GM23338 (cell line): Measurements from ENCODE around the gene VASN. TPM values are rescaled to one million over a fixed set of nuclear protein-coding genes. Genes with fewer than 3 reads are reported as not detected.

Experiments
- ATAC-seq: fragments of 200-7000 bp; cut with Tn5 transposase; 3 replicates; pipeline ENCODE4 v1.9.1; 2020
- DNase-seq: peaks from one replicate; pipeline ENCODE4 v3.0.0-alpha.2; 2015; ENCODE audit warnings: low spot score
- H2AFZ ChIP-seq: fragments of 200-600 bp; sonication (generic); 2 replicates; pipeline ENCODE4 v1.8.0; 2016; ENCODE audit warnings: antibody characterized with exemption, mild to moderate bottlenecking, moderate library complexity
- H3F3A ChIP-seq: fragments of 200-600 bp; sonication (generic); replicated peaks from 2 replicates; pipeline ENCODE4 v1.8.0; 2017; ENCODE audit warnings: antibody characterized with exemption, mixed run types, low read depth
- H3K27ac ChIP-seq: fragments of 200-600 bp; sonication (generic); 2 replicates; pipeline ENCODE4 v1.6.1; 2016; ENCODE audit warnings: low read depth
- H3K27me3 ChIP-seq: fragments of 200-600 bp; sonication (generic); 2 replicates; pipeline ENCODE4 v1.8.0; 2016; ENCODE audit warnings: mild to moderate bottlenecking, mixed run types, moderate library complexity; ENCODE audit not compliant: insufficient read depth
- H3K36me3 ChIP-seq: fragments of 200-600 bp; sonication (generic); 2 replicates; pipeline ENCODE4 v1.8.0; 2016; ENCODE audit warnings: mild to moderate bottlenecking; ENCODE audit not compliant: insufficient read depth
- H3K4me1 ChIP-seq: fragments of 200-600 bp; sonication (generic); 2 replicates; pipeline ENCODE4 v1.8.0; 2016; ENCODE audit warnings: mild to moderate bottlenecking, moderate library complexity; ENCODE audit not compliant: insufficient read depth
- H3K4me2 ChIP-seq: fragments of 200-600 bp; sonication (generic); 2 replicates; pipeline ENCODE4 v1.7.1; 2017; ENCODE audit warnings: mixed run types
- H3K4me3 ChIP-seq: fragments of 200-600 bp; sonication (generic); 2 replicates; pipeline ENCODE4 v1.6.1; 2016; ENCODE audit warnings: mixed run types
- H3K79me2 ChIP-seq: fragments of 200-600 bp; sonication (generic); replicated peaks from 2 replicates; pipeline ENCODE4 v1.8.0; 2017; ENCODE audit warnings: mild to moderate bottlenecking; ENCODE audit not compliant: insufficient read depth
- H3K9me2 ChIP-seq: fragments of 200-600 bp; sonication (generic); 2 replicates; pipeline ENCODE4 v1.8.0; 2017; ENCODE audit not compliant: insufficient read depth
- H4K20me1 ChIP-seq: fragments of 200-600 bp; sonication (generic); replicated peaks from 2 replicates; pipeline ENCODE4 v1.8.0; 2017; ENCODE audit warnings: mild to moderate bottlenecking; ENCODE audit not compliant: insufficient read depth
- H3K27ac Mint-ChIP-seq: 2 replicates; pipeline ENCODE4 v1.8.0; 2020; ENCODE audit warnings: inconsistent platforms, mild to moderate bottlenecking, moderate library complexity, mixed read lengths
- H3K27me3 Mint-ChIP-seq: 3 replicates; pipeline ENCODE4 v1.8.0; 2022; ENCODE audit warnings: low read depth, mild to moderate bottlenecking, moderate library complexity, mixed read lengths, inconsistent platforms; ENCODE audit not compliant: insufficient read depth, poor library complexity
- H3K36me3 Mint-ChIP-seq: 3 replicates; pipeline ENCODE4 v1.8.0; 2021; ENCODE audit warnings: low read depth, mild to moderate bottlenecking, inconsistent platforms, moderate library complexity, mixed read lengths
- H3K4me1 Mint-ChIP-seq: 3 replicates; pipeline ENCODE4 v1.8.0; 2020; ENCODE audit warnings: mild to moderate bottlenecking, inconsistent platforms, mixed read lengths
- H3K4me3 Mint-ChIP-seq: 3 replicates; pipeline ENCODE4 v1.8.0; 2021; ENCODE audit warnings: moderate library complexity, mild to moderate bottlenecking, inconsistent platforms, mixed read lengths
- H3K9me3 Mint-ChIP-seq: 3 replicates; pipeline ENCODE4 v1.8.0; 2020; ENCODE audit warnings: moderate library complexity, mild to moderate bottlenecking, inconsistent platforms, mixed read lengths
- CREB1 ChIP-seq: fragments of 250-450 bp; sonication (Bioruptor Pico); IDR thresholded peaks from 2 replicates; pipeline ENCODE4 v1.5.0; 2020; ENCODE audit warnings: low read depth, mild to moderate bottlenecking, moderate library complexity
- EZH2 ChIP-seq: fragments of 200-600 bp; sonication (generic); IDR thresholded peaks from one replicate; pipeline ENCODE4 v1.8.0; 2017; ENCODE audit warnings: antibody characterized with exemption, mild to moderate bottlenecking, low read depth; ENCODE audit not compliant: unreplicated experiment
- EZH2phosphoT487 ChIP-seq: fragments of 200-600 bp; sonication (generic); IDR thresholded peaks from one replicate; pipeline ENCODE4 v1.8.1; 2018; ENCODE audit warnings: antibody characterized with exemption; ENCODE audit not compliant: unreplicated experiment
- POLR2AphosphoS5 ChIP-seq: IDR thresholded peaks from 2 replicates; pipeline ENCODE4 v1.6.1; 2016; ENCODE audit warnings: antibody characterized with exemption, low read depth
- ZNF114 ChIP-seq: fragments of 250-450 bp; sonication (Bioruptor Pico); IDR thresholded peaks from 2 replicates; pipeline ENCODE4 v1.5.0; 2020; ENCODE audit warnings: mild to moderate bottlenecking, moderate library complexity
- polyA plus RNA-seq: library from polyadenylated mRNA; unstranded; fragments of >200 nt; fragmentation: Nextera tagmentation; extraction: Ambion mirVana; gene quantifications from 2 replicates; pipeline ENCODE4 v1.2.1, GENCODE V29; 2016
- total RNA-seq: library from RNA; depleted of rRNA; stranded (reverse); fragments of >200 nt; shearing (Covaris generic); gene quantifications from 2 replicates; pipeline ENCODE4 v1.2.3, GENCODE V29; 2014
- TF ChIP-seq, protein P1 (sequence below), 2 experiments: fragments of 200-600 bp in 1 of 2; sonication (generic) in 1 of 2; conservative IDR thresholded peaks; 2 replicates each; pipeline versions ENCODE4 v1.5.1 to v1.6.1; 2016 to 2017; ENCODE audit warnings: antibody characterized with exemption in 2 of 2, low read depth in 2 of 2, mild to moderate bottlenecking in 2 of 2, moderate library complexity in 1 of 2
- TF ChIP-seq, protein P2 (sequence below): IDR thresholded peaks from 2 replicates; pipeline ENCODE4 v1.6.1; 2016; ENCODE audit warnings: antibody characterized with exemption
- TF ChIP-seq, protein P3 (sequence below): fragments of 250-450 bp; sonication (Bioruptor Pico); IDR thresholded peaks from 2 replicates; pipeline ENCODE4 v1.5.0; 2020; ENCODE audit warnings: mild to moderate bottlenecking, moderate library complexity
- TF ChIP-seq, protein P4 (sequence below): IDR thresholded peaks from one replicate; pipeline ENCODE4 v1.6.1; 2018; ENCODE audit warnings: antibody characterized with exemption; ENCODE audit not compliant: unreplicated experiment

Gene VASN
- total and polyA plus RNA-seq, 2 experiments from 2014 or later, result 8.0 to 15.5 TPM

DNA sequence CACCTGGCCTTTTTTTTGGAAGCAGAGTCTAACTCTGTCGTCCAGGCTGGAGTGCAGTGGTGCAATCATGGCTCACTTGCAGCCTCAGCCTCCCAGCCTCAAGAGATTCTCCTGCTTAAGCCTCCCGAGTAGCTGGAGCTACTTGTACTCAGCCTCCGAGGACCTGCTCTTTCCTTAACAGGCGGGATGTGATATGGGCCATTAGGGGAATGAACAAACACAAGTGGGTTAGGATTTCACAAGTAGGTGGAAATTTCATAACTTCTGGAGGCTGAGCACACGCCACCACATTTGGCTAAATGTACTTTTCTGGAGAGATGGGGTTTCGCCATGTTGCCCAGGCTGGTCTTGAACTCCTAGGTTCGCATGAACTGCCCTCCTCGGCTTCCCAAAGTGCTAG lies 24.6 kb upstream of the VASN start (continued):
- TF ChIP-seq, protein P1, sequence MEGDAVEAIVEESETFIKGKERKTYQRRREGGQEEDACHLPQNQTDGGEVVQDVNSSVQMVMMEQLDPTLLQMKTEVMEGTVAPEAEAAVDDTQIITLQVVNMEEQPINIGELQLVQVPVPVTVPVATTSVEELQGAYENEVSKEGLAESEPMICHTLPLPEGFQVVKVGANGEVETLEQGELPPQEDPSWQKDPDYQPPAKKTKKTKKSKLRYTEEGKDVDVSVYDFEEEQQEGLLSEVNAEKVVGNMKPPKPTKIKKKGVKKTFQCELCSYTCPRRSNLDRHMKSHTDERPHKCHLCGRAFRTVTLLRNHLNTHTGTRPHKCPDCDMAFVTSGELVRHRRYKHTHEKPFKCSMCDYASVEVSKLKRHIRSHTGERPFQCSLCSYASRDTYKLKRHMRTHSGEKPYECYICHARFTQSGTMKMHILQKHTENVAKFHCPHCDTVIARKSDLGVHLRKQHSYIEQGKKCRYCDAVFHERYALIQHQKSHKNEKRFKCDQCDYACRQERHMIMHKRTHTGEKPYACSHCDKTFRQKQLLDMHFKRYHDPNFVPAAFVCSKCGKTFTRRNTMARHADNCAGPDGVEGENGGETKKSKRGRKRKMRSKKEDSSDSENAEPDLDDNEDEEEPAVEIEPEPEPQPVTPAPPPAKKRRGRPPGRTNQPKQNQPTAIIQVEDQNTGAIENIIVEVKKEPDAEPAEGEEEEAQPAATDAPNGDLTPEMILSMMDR (conservative IDR thresholded peaks at IDR 0.05; ENCODE audit: low read depth in 2 of 2), result no peak
- TF ChIP-seq, protein P2, sequence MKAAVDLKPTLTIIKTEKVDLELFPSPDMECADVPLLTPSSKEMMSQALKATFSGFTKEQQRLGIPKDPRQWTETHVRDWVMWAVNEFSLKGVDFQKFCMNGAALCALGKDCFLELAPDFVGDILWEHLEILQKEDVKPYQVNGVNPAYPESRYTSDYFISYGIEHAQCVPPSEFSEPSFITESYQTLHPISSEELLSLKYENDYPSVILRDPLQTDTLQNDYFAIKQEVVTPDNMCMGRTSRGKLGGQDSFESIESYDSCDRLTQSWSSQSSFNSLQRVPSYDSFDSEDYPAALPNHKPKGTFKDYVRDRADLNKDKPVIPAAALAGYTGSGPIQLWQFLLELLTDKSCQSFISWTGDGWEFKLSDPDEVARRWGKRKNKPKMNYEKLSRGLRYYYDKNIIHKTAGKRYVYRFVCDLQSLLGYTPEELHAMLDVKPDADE, result no peak
- TF ChIP-seq, protein P3, sequence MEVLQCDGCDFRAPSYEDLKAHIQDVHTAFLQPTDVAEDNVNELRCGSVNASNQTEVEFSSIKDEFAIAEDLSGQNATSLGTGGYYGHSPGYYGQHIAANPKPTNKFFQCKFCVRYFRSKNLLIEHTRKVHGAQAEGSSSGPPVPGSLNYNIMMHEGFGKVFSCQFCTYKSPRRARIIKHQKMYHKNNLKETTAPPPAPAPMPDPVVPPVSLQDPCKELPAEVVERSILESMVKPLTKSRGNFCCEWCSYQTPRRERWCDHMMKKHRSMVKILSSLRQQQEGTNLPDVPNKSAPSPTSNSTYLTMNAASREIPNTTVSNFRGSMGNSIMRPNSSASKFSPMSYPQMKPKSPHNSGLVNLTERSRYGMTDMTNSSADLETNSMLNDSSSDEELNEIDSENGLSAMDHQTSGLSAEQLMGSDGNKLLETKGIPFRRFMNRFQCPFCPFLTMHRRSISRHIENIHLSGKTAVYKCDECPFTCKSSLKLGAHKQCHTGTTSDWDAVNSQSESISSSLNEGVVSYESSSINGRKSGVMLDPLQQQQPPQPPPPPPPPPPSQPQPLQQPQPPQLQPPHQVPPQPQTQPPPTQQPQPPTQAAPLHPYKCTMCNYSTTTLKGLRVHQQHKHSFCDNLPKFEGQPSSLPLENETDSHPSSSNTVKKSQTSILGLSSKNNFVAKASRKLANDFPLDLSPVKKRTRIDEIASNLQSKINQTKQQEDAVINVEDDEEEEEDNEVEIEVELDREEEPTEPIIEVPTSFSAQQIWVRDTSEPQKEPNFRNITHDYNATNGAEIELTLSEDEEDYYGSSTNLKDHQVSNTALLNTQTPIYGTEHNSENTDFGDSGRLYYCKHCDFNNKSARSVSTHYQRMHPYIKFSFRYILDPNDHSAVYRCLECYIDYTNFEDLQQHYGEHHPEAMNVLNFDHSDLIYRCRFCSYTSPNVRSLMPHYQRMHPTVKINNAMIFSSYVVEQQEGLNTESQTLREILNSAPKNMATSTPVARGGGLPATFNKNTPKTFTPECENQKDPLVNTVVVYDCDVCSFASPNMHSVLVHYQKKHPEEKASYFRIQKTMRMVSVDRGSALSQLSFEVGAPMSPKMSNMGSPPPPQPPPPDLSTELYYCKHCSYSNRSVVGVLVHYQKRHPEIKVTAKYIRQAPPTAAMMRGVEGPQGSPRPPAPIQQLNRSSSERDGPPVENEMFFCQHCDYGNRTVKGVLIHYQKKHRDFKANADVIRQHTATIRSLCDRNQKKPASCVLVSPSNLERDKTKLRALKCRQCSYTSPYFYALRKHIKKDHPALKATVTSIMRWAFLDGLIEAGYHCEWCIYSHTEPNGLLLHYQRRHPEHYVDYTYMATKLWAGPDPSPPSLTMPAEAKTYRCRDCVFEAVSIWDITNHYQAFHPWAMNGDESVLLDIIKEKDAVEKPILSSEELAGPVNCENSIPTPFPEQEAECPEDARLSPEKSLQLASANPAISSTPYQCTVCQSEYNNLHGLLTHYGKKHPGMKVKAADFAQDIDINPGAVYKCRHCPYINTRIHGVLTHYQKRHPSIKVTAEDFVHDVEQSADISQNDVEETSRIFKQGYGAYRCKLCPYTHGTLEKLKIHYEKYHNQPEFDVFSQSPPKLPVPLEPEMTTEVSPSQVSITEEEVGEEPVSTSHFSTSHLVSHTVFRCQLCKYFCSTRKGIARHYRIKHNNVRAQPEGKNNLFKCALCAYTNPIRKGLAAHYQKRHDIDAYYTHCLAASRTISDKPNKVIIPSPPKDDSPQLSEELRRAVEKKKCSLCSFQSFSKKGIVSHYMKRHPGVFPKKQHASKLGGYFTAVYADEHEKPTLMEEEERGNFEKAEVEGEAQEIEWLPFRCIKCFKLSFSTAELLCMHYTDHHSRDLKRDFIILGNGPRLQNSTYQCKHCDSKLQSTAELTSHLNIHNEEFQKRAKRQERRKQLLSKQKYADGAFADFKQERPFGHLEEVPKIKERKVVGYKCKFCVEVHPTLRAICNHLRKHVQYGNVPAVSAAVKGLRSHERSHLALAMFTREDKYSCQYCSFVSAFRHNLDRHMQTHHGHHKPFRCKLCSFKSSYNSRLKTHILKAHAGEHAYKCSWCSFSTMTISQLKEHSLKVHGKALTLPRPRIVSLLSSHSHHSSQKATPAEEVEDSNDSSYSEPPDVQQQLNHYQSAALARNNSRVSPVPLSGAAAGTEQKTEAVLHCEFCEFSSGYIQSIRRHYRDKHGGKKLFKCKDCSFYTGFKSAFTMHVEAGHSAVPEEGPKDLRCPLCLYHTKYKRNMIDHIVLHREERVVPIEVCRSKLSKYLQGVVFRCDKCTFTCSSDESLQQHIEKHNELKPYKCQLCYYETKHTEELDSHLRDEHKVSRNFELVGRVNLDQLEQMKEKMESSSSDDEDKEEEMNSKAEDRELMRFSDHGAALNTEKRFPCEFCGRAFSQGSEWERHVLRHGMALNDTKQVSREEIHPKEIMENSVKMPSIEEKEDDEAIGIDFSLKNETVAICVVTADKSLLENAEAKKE (CRISPR knock-in tag), result no peak
- no peak for TF ChIP-seq EZH2phosphoT487

DNA sequence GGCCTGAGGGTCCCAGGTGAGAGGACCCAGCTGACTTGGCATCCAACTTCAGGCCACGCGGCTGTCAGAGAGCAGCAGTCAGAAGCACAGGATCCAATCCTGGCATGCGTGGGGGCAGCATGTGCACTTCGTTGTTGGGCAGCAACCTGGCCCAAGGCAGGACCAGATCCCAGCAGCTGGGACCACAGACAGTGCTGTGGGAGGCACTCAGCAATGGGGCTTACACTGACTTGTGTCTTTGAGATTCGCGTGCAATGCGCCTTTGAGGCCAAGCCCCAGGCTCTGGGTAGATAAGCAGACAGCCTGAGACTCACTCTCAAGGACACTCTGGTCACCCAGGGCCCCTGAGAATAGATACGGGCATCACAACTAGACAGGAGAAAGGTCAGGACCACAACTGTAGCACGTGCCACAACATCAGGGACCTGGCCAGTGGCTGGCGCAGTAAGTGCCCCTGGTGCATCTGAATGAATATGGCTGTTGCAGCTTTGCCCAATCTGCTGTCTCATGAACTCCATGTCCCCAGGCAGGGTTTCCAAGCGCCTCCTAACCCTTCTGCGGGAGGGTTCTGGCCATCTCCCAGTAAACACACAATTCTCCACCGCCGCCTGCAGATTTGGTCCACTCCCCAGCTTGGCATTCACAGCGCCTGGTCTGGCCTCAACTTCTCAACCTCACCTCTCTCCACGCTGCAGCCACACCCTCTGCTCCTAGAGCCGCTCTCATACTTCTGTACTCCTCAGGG lies 23.7 kb upstream of the VASN start:
- H3K9me2 ChIP-seq, result no peaks in the 10 kb centered on the region
- Mint-ChIP-seq H3K36me3 (peaks cover 51% of the 10 kb centered on the region), H3K27me3 (peaks cover 46% of the 10 kb centered on the region), H3K4me3 (peak overlapping the region; percentile 15; the same call in 1 of the 3 replicates), H3K27ac (no peak overlapping the region; the same call in 1 of the 2 replicates), H3K4me1 (peaks cover 8% of the 10 kb centered on the region; the same call in 2 of the 3 replicates), H3K9me3 (peaks cover 18% of the 10 kb centered on the region)
- no peaks in the 10 kb centered on the region; the same call in 1 of the 2 replicates for H3K36me3 ChIP-seq
- H3K27ac ChIP-seq, result no peak overlapping the region
- H3K4me1 ChIP-seq, result peaks cover 7% of the 10 kb centered on the region
- DNase-seq, result no peak
- no peak for ATAC-seq
- H3F3A ChIP-seq, result peaks cover 33% of the 10 kb centered on the region
- peaks cover 73% of the 10 kb centered on the region for H3K79me2 ChIP-seq
- no peak overlapping the region for H2AFZ ChIP-seq
- peaks cover 32% of the 10 kb centered on the region for H4K20me1 ChIP-seq
- no peaks in the 10 kb centered on the region for H3K27me3 ChIP-seq
- no peak overlapping the region for H3K4me3 ChIP-seq
- H3K4me2 ChIP-seq, result no peak overlapping the region
- TF ChIP-seq EZH2 (no peak), POLR2AphosphoS5 (no peak), ZNF114 (no peak), EZH2phosphoT487 (no peak), CREB1 (CRISPR knock-in tag) (no peak)
- TF ChIP-seq, protein P4, sequence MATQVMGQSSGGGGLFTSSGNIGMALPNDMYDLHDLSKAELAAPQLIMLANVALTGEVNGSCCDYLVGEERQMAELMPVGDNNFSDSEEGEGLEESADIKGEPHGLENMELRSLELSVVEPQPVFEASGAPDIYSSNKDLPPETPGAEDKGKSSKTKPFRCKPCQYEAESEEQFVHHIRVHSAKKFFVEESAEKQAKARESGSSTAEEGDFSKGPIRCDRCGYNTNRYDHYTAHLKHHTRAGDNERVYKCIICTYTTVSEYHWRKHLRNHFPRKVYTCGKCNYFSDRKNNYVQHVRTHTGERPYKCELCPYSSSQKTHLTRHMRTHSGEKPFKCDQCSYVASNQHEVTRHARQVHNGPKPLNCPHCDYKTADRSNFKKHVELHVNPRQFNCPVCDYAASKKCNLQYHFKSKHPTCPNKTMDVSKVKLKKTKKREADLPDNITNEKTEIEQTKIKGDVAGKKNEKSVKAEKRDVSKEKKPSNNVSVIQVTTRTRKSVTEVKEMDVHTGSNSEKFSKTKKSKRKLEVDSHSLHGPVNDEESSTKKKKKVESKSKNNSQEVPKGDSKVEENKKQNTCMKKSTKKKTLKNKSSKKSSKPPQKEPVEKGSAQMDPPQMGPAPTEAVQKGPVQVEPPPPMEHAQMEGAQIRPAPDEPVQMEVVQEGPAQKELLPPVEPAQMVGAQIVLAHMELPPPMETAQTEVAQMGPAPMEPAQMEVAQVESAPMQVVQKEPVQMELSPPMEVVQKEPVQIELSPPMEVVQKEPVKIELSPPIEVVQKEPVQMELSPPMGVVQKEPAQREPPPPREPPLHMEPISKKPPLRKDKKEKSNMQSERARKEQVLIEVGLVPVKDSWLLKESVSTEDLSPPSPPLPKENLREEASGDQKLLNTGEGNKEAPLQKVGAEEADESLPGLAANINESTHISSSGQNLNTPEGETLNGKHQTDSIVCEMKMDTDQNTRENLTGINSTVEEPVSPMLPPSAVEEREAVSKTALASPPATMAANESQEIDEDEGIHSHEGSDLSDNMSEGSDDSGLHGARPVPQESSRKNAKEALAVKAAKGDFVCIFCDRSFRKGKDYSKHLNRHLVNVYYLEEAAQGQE, result no peak
- TF ChIP-seq, protein P2, result no peak
